GM12874 (cell line): Measurements from ENCODE around the gene SCRG1.

Experiments used
- CTCF ChIP-seq: IDR thresholded peaks from 2 replicates; pipeline ENCODE4 v1.5.1; 2011; ENCODE audit warnings: low read depth, mild to moderate bottlenecking, control low read depth, low read length, moderate library complexity; ENCODE audit not compliant: insufficient read depth

SCRG1 gene

GRCh38 chr4:173334891-173335752, 63.8 kb downstream of the SCRG1 start:
- no peak for TF ChIP-seq CTCF
